Loucy (cell line): Measurements from ENCODE around the gene RB1.

Source experiments
- H2AFZ ChIP-seq: fragments of 200-600 bp; sonication (generic); 2 replicates; pipeline ENCODE4 v1.6.0; 2016; ENCODE audit warnings: antibody characterized with exemption, mild to moderate bottlenecking, low read length, moderate library complexity
- H3F3A ChIP-seq: fragments of 200-600 bp; 2 replicates; pipeline ENCODE4 v1.6.0; 2016; ENCODE audit warnings: antibody characterized with exemption, low read depth, mild to moderate bottlenecking
- H3K27me3 ChIP-seq: fragments of 200-600 bp; sonication (generic); 2 replicates; pipeline ENCODE4 v1.6.1; 2014; ENCODE audit warnings: low read length, mild to moderate bottlenecking; ENCODE audit not compliant: insufficient read depth, poor library complexity, severe bottlenecking
- H3K36me3 ChIP-seq: fragments of 200-600 bp; sonication (generic); 2 replicates; pipeline ENCODE4 v1.6.1; 2016; ENCODE audit warnings: low read length; ENCODE audit not compliant: insufficient read depth
- H3K4me1 ChIP-seq: fragments of 200-600 bp; sonication (generic); 2 replicates; pipeline ENCODE4 v1.5.1; 2014; ENCODE audit warnings: low read length, mild to moderate bottlenecking; ENCODE audit not compliant: insufficient read depth, poor library complexity, severe bottlenecking
- H3K4me2 ChIP-seq: fragments of 200-600 bp; sonication (generic); 2 replicates; pipeline ENCODE4 v1.6.0; 2014; ENCODE audit warnings: antibody characterized with exemption, low read length, low read depth, mild to moderate bottlenecking; ENCODE audit not compliant: poor library complexity, severe bottlenecking
- H3K4me3 ChIP-seq: fragments of 200-600 bp; sonication (generic); 2 replicates; pipeline ENCODE4 v1.5.1; 2014; ENCODE audit warnings: low read length, mild to moderate bottlenecking, mixed read lengths; ENCODE audit not compliant: poor library complexity, severe bottlenecking
- H3K79me2 ChIP-seq: fragments of 200-600 bp; sonication (generic); 2 replicates; pipeline ENCODE4 v1.6.1; 2014; ENCODE audit warnings: low read length; ENCODE audit not compliant: insufficient read depth
- H3K9ac ChIP-seq: fragments of 200-600 bp; sonication (generic); 2 replicates; pipeline ENCODE4 v1.6.0; 2014; ENCODE audit warnings: mild to moderate bottlenecking, low read depth, low read length, moderate library complexity; ENCODE audit not compliant: poor library complexity, severe bottlenecking
- H3K9me2 ChIP-seq: fragments of 200-600 bp; sonication (generic); replicated peaks from 2 replicates; pipeline ENCODE4 v1.6.1; 2016; ENCODE audit warnings: low read depth, low read length, mixed read lengths
- H3K9me3 ChIP-seq: fragments of 200-600 bp; sonication (generic); 2 replicates; pipeline ENCODE4 v1.6.1; 2014; ENCODE audit warnings: mild to moderate bottlenecking, antibody characterized with exemption, low read length, low read depth; ENCODE audit not compliant: insufficient read depth
- H4K20me1 ChIP-seq: fragments of 200-600 bp; sonication (generic); 2 replicates; pipeline ENCODE4 v1.6.0; 2014; ENCODE audit warnings: antibody characterized with exemption, low read length, mild to moderate bottlenecking; ENCODE audit not compliant: insufficient read depth, poor library complexity, severe bottlenecking
- EZH2phosphoT487 ChIP-seq: fragments of 200-600 bp; IDR thresholded peaks from 2 replicates; pipeline ENCODE4 v1.6.1; 2018; ENCODE audit warnings: antibody characterized with exemption, mild to moderate bottlenecking, moderate library complexity, borderline replicate concordance
- TF ChIP-seq, protein P1 (sequence below): fragments of 200-600 bp; sonication (generic); conservative IDR thresholded peaks from 2 replicates; pipeline ENCODE4 v1.5.1; 2014; ENCODE audit warnings: mild to moderate bottlenecking, antibody characterized with exemption, low read length

The RB1 gene

GRCh38 chr13:48507021-48507420 is 203.5 kb downstream of the RB1 start:
- H3K9ac ChIP-seq, result no peak overlapping the region
- H3F3A ChIP-seq, result peaks cover 9% of the 10 kb centered on the region
- no peak for TF ChIP-seq EZH2phosphoT487
- TF ChIP-seq, protein P1, sequence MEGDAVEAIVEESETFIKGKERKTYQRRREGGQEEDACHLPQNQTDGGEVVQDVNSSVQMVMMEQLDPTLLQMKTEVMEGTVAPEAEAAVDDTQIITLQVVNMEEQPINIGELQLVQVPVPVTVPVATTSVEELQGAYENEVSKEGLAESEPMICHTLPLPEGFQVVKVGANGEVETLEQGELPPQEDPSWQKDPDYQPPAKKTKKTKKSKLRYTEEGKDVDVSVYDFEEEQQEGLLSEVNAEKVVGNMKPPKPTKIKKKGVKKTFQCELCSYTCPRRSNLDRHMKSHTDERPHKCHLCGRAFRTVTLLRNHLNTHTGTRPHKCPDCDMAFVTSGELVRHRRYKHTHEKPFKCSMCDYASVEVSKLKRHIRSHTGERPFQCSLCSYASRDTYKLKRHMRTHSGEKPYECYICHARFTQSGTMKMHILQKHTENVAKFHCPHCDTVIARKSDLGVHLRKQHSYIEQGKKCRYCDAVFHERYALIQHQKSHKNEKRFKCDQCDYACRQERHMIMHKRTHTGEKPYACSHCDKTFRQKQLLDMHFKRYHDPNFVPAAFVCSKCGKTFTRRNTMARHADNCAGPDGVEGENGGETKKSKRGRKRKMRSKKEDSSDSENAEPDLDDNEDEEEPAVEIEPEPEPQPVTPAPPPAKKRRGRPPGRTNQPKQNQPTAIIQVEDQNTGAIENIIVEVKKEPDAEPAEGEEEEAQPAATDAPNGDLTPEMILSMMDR, result no peak
- peaks cover 87% of the 10 kb centered on the region for H3K4me1 ChIP-seq
- H3K4me2 ChIP-seq, result peak overlapping the region; percentile 73
- no peaks in the 10 kb centered on the region for H3K27me3 ChIP-seq
- H3K79me2 ChIP-seq, result peaks cover 3% of the 10 kb centered on the region; the same call in 1 of the 2 replicates
- H4K20me1 ChIP-seq, result no peaks in the 10 kb centered on the region
- no peaks in the 10 kb centered on the region for H3K9me2 ChIP-seq
- H3K36me3 ChIP-seq, result peaks cover 5% of the 10 kb centered on the region; the same call in 1 of the 2 replicates
- H2AFZ ChIP-seq, result no peak overlapping the region
- H3K9me3 ChIP-seq, result no peaks in the 10 kb centered on the region
- H3K4me3 ChIP-seq, result no peak overlapping the region

DNA sequence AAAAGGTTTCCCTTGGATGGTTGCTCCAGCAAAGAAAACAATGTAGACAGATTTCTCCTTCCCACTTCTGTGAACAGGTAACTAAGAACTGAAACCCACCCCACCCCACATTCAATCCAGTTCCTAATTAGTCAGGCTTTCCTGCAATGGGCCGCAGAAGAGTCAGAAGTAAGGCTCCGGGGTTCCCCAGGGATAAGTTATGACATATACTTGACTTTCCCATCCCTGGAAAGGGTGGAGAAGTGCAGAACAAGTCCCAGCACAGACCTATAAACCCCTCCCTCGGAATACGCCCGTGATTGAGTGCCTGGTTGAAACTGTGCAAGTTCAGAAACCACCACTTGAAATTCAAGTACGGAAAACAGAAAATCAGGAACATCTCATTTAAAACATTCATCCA is 204.5 kb downstream of the RB1 start:
- Histone ChIP-seq H2AFZ (no peak overlapping the region), H4K20me1 (no peaks in the 10 kb centered on the region), H3K9ac (no peak overlapping the region), H3K27me3 (no peaks in the 10 kb centered on the region), H3K36me3 (peaks cover 5% of the 10 kb centered on the region; the same call in 1 of the 2 replicates), H3K4me3 (no peak overlapping the region), H3F3A (peaks cover 9% of the 10 kb centered on the region), H3K79me2 (no peaks in the 10 kb centered on the region), H3K9me3 (no peaks in the 10 kb centered on the region), H3K4me2 (no peak overlapping the region), H3K9me2 (no peaks in the 10 kb centered on the region), H3K4me1 (peaks cover 78% of the 10 kb centered on the region)
- TF ChIP-seq EZH2phosphoT487, result no peak
- TF ChIP-seq, protein P1, result no peak

GRCh38 chr13:48510698-48511097 is 207.1 kb downstream of the RB1 start:
- H3K9ac ChIP-seq, result peak overlapping the region; percentile 15
- H2AFZ ChIP-seq, result no peak overlapping the region

More at GRCh38 chr13:48510698-48511097, 207.1 kb downstream of the RB1 start:
- Histone ChIP-seq H3K4me1 (peaks cover 53% of the 10 kb centered on the region), H3K36me3 (peaks cover 5% of the 10 kb centered on the region; the same call in 1 of the 2 replicates), H3K4me3 (no peak overlapping the region), H4K20me1 (no peaks in the 10 kb centered on the region), H3K79me2 (no peaks in the 10 kb centered on the region), H3K4me2 (peak overlapping the region; percentile 35), H3K9me2 (no peaks in the 10 kb centered on the region), H3F3A (peaks cover 4% of the 10 kb centered on the region), H3K9me3 (no peaks in the 10 kb centered on the region), H3K27me3 (no peaks in the 10 kb centered on the region)
- TF ChIP-seq EZH2phosphoT487, result no peak
- TF ChIP-seq, protein P1, result no peak
